ENCODE data around the gene PDK2.
A peak's percentile ranks its signal among the peaks of the same experiment; 100 is the strongest.

Gene PDK2

DNA sequence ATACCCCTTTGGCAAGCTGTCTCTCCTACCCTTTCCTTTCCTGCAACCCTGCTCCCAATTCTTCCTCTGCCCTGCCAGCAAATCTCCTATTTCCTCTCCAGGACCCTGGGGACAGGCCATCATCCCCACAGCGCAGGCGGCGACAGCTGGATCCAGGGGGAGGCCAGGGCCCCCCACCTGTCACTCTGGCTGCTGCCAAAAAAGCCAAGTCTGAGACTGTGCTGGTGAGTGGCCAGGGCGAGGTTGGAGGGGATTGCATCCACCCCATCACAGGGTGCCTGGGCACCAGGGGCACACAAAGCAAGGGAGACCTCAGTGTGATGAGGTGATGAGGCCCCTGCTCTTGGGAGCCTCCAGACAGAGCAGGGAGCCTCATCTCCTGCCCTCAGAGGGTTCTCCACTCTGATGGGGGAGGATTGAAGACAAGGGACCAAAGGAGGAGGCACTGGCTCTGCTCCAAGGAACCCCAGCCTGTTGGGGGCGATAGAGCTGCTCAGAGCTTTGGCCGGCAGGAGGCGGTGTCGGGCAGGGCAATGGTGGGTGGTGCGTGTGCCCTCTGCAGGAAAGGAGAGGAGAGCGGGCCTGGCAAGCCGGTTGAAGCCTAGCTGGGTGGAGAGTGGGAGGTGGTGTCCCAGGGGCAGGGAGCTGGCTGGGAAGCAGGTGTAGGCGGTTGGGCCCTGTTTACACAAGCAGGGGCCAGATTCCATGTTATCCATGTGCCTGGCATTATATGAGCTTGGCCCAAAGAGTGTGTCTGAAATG lies 15.6 kb upstream of the PDK2 start:
- DNase-seq (ENCODE audit: low read depth): no peak

DNA sequence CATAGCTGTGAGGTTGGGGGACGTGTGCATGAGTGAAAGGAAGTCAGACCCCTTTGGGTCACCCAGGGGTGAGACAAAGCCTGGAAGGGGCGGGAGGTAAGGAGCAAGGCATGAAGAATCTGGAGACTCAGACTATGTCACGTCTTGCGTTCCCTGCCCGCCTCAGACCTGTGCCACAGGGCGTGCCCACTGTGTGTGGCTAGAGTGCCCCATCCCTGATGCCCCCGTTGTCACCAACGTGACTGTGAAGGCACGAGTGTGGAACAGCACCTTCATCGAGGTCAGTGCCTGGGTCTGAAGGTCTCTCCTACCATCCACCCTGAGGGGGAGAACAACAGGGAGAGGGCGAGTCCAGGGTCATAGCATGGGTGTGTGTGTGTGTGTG lies 15.1 kb upstream of the PDK2 start:
- no peak for DNase-seq (ENCODE audit: low read depth)

- no peak for DNase-seq (ENCODE audit: low read depth)
Observed at GRCh38 chr17:50080827-50081226, 14.3 kb upstream of the PDK2 start.

DNA sequence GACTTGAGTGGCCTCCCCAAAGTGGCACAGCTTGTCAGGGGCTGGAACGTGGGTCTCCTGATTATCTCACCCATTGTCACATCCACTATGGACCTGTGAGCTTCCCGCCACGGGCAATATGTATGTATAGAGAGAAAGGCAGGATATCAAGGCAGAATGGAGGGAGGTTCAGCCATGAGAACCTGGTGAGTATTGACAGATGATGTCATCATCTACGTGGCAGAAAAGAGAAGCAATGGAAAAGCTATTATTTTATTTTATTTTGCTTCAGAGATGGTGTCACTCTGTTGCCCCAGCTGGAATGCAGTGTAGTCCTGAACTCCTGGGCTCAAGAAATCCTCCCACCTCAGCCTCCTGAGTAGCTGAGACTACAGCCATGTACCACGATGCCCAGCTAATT lies 13.4 kb upstream of the PDK2 start:
- no peak for DNase-seq (ENCODE audit: low read depth)

DNA sequence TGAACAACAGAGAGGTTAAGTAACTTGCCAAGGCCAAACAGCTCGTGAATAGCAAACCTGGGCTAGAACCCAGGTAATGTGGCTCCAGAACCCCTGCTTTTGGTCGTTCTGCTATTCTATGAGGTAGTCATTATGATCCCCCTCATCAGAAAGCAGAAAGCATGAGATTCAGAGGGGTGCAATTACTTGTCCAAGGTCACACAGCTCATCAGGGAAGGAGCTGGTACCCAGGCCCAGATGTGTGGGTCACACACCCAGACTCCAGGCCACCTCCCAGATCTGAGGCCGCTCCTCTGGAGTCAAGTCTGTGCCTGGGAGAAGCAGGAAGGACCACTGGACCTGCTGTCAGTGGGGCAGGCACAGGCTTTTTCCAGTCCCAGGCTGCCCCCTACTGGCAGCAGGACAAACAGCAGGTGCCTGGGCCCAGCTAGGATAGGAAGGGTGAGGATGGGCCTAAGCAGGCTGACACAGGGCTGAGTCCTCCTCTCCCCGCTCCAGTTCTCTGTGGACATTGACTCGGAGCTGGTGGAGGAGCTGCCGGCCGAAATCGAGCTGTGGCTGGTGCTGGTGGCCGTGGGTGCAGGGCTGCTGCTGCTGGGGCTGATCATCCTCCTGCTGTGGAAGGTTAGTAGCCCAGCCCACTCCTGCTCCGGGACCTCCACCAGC lies 7.8 kb upstream of the PDK2 start:
- DNase-seq (ENCODE audit: low read depth): peak; percentile 59

GRCh38 chr17:50087912-50088405 lies 7.2 kb upstream of the PDK2 start:
- no peak for DNase-seq (ENCODE audit: low read depth)

GRCh38 chr17:50088952-50089825 lies 6.0 kb upstream of the PDK2 start:
- no peak for DNase-seq (ENCODE audit: low read depth)

GRCh38 chr17:50090071-50090470 lies 5.1 kb upstream of the PDK2 start:
- no peak for DNase-seq (ENCODE audit: low read depth)

DNA sequence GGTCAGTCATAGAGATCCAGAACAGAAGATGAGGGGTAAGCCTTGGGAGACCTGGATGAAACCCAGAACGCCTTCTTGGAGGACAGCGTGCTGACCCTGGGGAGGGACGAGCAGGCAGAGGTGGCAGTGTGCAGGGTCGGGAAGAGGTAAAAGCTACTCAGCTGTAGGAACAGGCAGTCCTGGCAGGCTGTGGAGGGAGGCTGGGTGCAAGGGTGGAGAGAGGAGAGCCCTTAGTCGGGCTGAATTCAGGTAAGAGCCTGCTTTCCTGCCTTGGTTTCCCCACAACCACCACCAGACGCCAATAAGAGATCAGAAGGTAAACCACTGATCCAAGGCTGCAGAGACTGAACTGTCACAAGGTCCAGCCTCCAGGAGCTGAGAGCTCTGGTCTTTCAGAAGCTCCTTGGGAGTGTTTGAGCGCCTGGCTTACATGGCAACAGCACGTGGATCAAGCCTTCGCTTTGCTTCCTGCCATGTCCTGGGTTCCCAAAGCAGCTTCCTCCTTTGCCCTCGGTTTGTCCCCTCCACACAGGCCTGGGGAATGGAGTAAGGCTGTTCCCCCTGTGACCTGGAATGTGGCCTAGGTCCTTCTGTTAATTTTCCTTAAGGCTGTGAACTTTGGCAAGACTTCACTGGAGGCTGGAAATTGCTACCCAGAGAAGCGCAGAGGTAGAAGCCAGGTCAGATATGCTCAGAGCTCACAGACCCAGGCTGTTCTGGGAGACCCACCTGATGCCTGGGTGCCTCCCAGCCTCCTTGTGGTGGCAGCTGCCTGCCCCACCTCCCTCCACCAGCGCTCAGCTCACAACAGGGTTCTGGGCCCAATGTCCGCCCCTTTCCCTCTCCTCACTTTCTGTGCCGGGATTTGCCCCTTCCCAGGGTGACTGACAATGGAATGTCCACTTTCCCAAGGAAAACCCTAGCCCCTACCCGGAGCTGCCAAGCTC lies 3.9 kb upstream of the PDK2 start:
- no peak for DNase-seq (ENCODE audit: low read depth)

DNA sequence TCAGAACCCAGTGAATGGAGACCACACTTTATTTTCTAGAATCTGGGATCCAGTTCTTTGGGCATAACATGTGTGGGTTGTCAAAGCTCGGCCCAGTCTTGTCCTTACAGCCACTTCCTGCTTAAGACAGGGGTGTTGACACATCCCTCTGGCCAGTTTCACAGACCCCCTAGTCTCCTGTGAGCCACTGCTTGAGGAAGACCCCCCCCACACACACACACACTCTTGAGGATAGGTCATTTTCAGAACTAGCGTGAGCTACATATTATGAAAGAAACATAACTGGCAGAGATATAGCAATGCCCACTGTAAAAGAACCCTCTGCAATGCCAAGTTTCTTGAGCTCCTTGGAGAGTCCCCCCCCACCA lies 3.2 kb upstream of the PDK2 start:
- DNase-seq (ENCODE audit: low read depth): no peak

DNA sequence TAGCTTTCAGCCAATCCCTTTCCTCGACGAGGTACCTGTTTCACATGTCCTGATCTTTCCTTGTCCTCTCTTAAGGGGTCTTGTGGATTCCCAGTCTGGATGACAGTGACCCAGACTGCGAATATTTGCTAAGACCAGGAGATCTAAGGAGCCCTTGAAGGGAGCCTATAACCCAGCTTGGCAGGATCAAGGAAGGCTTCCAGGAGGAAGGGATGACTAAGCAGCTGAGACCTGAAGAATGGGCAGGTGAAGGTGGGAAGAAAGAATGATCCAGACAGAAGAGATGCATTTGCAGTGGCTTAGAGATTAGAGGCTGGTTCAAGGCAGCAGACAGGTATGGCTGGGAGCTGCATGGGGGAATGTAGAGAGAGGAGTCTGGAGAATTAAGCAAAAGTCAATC lies 1.9 kb upstream of the PDK2 start:
- DNase-seq (ENCODE audit: low read depth): no peak

DNA sequence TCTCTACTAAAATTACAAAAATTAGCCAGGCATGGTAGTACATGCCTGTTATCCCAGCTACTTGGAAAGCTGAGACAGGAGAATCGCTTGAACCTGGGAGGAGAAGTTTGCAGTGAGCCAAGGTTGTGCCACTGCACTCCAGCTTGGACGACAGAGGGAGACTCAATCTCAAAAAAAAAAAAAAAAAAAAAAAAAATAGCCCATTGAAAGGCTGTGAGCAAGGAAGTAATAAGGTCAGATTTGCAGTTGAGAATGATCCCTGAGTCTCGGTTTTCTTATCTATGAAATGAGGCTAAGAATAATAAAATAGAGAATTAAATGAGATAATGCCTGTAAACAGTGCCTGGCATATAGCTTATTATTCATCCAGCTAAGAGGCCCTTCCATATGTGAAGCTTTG lies 1.3 kb upstream of the PDK2 start:
- no peak for DNase-seq (ENCODE audit: low read depth)

DNA sequence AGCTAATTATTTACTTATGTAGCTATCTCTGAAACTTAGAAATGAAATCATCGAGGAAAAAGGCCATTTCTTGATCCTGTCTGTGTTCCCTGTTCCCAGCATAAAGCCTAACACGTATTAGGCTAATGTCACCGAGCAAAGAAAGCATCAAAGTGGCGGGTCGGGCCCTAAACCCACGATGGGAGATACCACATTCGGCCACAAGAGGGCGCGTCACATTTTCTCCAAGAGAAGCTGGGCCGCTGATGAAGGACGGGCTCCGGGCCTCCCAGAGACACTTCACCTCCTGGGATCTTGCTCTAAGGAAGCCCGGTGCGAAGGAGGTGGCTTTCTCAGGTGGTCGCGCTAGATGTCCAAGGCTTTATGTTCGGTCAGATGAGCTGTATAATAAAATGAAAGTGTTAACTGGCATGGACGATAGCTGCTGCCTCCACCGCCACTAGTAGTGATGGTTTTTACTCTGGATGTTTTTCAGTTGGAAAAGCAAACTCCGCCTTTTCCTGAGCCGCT lies 853 bp upstream of the PDK2 start:
- peak; percentile 79 for DNase-seq (ENCODE audit: low read depth)

DNA sequence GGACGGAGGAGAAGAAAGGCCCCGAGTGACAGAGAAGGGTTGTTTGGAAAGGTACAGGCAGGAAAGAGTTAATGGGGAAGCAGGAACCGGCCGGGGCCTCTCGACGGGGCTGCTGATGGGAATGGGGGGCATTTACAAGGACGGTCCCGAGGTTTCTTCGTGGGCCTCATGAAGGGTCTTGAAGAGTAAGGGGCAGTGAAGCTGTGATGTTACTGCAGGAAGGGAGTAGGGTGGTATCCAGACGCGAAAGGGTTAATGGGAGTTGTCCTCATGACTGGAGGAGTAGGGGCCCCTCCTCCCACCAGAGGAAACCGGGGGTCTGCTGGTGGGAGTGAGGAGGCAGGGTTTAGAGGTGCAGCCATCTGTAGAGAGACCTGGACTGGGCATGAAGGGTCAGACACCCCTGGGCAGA lies 481 bp downstream of the PDK2 start:
- DNase-seq (ENCODE audit: low read depth): no peak

DNA sequence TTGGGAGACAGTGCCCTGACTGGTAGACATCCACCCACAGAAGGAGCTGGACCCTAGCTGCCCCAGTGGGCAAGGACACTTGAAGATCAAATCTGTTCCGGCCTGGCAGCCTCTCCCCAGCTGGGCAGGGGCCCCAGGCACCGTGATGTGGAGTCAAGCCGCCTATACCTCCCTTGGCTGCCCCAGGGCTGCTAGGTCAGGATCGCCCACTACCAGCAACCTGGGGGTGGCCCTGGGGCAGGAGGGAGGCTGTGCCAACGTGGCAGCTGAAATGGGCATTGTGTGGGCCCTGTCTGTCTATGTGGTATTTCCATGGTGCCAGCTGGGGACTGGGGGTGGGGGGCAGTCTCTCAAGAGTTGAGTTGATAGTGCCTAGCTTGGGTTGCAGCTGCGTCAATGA lies 941 bp downstream of the PDK2 start:
- DNase-seq (ENCODE audit: low read depth): no peak

GRCh38 chr17:50096758-50097157 lies 1.6 kb downstream of the PDK2 start:
- no peak for DNase-seq (ENCODE audit: low read depth)

DNA sequence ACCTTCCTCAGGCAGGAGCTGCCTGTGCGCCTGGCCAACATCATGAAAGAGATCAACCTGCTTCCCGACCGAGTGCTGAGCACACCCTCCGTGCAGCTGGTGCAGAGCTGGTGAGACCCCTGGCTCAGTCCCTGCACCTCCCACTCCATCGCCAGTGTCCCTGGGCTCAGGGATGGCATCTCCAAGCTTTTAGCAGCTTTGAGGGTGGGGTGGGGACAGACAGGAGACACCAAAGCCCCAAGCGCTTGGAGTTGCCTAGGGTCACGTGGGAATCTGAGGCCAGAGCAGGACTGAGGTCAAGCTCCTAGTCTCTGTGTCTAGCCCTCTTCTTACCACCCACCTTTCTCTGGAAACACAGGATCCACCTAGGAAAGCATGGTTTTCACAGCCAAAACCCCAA lies 2.3 kb downstream of the PDK2 start:
- no peak for DNase-seq (ENCODE audit: low read depth)

DNA sequence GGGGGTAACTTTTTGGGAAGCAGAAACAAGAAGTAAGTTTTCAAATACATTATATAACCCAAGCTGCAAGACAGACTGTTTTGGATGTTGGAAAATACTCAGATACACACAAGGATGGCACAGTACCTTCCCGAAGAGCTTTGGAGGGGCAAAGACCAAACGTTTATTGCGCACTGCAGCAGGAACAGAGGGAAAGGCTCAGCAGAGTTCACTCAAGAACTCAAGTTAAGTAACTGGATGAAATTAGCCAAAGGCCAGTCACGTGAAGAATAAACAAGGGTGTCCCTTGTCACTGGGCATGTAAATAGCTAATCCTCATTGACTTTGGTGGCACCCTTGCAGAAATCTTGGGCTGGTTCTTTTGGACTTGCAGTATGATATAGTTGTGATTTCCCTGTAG lies 2.8 kb downstream of the PDK2 start:
- no peak for DNase-seq (ENCODE audit: low read depth)

- DNase-seq (ENCODE audit: low read depth): no peak
Observed at GRCh38 chr17:50098583-50098982, 3.4 kb downstream of the PDK2 start.

DNA sequence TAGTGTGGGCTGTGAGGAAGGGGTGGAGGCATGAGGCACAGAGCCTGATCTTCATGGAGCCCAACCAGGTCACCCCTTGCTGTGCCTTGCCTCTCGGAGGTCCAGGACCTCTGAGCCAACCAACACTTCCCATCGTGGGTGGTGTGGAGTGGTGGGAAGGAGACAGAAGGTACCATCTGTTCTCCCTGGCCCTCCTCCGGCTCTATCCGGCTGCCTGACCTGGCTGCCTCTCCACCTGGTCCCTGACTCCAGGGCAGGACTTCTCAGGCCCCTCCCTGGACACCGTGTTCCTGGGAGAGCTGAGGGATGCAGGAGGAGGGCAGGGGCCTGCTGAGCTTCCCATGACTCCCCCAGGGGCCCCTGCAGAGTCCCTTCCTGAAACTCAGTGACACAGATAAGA lies 3.9 kb downstream of the PDK2 start:
- DNase-seq (ENCODE audit: low read depth): no peak

- no peak for DNase-seq (ENCODE audit: low read depth)
Observed at GRCh38 chr17:50100480-50100883, 5.3 kb downstream of the PDK2 start.
